Sigmoid colon (tissue), 4 donors: Measurements from ENCODE around the gene AIG1.
"Not testable (repeated sequence)": the region's sequence is repeated elsewhere in the genome, so short reads cannot be mapped to it uniquely, and the experiment has no call there.

ENCODE experiments used
- CTCF ChIP-seq, 4 experiments: fragments of 450-650 bp in 3 of 4; fragments of 200-600 bp in 1 of 4; IDR thresholded peaks; one replicate each; pipeline ENCODE4 v1.5.1; 2016 to 2019; ENCODE audit warnings: antibody characterized with exemption in 4 of 4, mild to moderate bottlenecking in 3 of 4, moderate library complexity in 2 of 4
- EP300 ChIP-seq, 4 donors: sonication (generic); formaldehyde crosslinking; IDR thresholded peaks; one replicate each; pipeline ENCODE4 v1.6.1; 2017; ENCODE audit warnings: antibody characterized with exemption in 4 of 4

- not testable (repeated sequence) for TF ChIP-seq CTCF, EP300 (IDR thresholded peaks at IDR 0.05)
Observed at GRCh38 chr6:143307760-143308159, 247.1 kb downstream of the AIG1 start.
